Myocyte (in vitro differentiated cells): ENCODE measurements around the gene IL16. TPM values are rescaled to one million over a fixed set of nuclear protein-coding genes. Genes with fewer than 3 reads are reported as not detected.

Experiments used
- DNase-seq: peaks from one replicate; pipeline ENCODE4 v3.0.0-alpha.2; 2012; ENCODE audit warnings: low read depth
- total RNA-seq: library from RNA; depleted of rRNA; stranded (reverse); fragments of >200 nt; gene quantifications from 2 replicates; pipeline ENCODE4 v1.2.3, GENCODE V29; 2014

IL16 gene
- total RNA-seq, 1 donor from 2014 or later = 0.32 TPM

- DNase-seq = no peak
Observed at GRCh38 chr15:81174125-81174791, 22.4 kb upstream of the IL16 start.

DNA sequence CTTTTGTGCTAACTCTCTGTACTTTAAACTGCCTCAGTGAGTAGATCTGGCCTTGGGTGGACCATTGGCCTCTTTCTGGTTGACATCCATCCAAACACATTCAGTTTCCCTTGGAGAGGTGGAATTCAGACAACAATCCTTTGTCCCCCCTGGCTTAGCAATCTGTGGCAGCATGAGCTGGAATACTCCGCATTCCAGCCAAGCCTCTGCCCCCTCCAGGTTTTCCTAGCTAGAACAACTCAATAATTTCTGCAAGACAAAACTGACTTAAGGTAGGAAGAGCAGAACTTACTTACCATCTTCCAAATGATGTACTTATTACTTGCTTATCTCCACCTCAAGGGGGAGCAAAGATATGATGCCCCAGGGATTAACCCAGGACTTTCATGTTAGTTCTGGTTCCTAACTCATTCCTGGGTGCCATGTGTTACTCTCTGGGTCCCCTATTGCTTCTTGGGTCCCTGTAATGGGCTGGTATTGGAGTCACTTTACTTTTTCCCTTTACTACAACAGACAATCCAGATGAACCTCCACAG is 21.8 kb upstream of the IL16 start:
- no peak for DNase-seq

DNA sequence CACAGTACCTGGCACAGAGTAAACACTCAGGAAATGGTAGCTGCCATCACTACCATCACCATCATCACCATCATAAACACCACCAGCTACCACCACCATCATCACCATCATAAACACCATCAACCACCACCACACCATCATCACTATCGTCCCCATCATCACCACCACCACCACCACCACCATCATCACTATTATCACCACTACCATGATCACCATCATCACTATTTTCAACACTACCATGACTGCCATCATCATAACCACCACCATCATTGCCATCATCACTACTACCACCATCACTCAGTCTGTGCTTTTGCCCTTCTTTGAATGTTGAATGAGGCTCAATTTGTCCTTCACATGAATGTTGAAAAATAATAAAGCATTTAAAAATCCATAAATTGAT is 21.2 kb upstream of the IL16 start:
- DNase-seq = no peak

GRCh38 chr15:81176291-81176893 is 20.3 kb upstream of the IL16 start:
- DNase-seq = no peak

- DNase-seq = no peak
Observed at GRCh38 chr15:81178365-81178764, 18.3 kb upstream of the IL16 start.

DNA sequence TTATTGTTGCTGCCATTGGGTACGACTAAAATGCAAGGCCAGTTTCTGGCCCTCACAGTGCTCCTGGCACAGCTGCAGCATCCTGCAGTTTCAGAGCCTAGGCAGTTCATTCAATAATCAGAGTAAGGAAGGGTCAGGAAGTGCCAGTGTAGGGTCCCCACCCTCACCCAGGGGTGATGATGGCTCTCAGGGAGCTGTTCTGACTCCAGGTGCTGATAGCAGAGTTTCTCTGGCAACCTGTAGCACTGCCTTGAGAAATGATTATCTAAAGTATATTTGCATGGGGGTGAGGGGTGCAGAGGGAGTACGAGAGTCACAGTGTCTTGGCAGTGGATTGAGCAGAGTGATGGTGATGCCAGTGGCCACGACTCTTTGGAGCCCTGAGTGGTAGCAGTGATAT is 15.5 kb upstream of the IL16 start:
- DNase-seq = no peak

- DNase-seq = no peak
Observed at GRCh38 chr15:81182031-81182755, 14.5 kb upstream of the IL16 start.

DNA sequence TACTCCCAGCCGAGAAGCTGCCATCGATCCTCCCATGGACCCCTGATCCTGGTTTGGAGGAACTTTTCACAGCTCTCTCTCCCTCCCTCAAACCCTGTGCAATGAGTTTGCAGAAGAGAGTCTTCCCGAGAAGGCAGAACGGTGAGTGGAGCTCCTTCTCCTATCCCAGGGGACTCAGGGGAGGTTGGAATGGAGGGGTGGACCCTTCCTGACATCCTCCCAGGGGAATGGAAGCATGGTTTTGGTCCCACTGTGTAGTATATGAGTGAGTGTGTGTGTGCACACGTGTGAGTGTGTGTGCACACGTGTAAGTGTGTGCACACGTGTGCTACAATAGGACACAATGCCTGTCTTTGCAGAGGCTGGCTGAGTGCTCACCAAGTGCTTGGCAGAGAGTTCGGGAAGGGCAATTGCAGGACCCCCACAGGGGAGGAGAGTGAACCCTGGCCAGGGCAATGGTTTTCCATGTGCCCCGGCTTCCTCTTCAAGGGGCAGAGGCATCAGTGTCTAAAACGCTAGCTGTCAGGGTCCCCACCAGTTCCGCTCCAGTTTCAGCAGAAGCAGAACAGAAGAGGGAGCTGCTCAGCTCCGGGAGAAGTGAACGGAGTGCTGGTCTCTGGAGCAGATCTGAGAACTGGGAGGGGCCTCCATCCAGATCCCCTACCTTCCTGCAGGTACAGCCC is 13.8 kb upstream of the IL16 start:
- no peak for DNase-seq

- no peak for DNase-seq
Observed at GRCh38 chr15:81183439-81183775, 13.3 kb upstream of the IL16 start.

- DNase-seq = peak; percentile 23
Observed at GRCh38 chr15:81184188-81184587, 12.5 kb upstream of the IL16 start.

- DNase-seq = no peak
Observed at GRCh38 chr15:81185631-81186295, 10.9 kb upstream of the IL16 start.

- DNase-seq = no peak
Observed at GRCh38 chr15:81188354-81188753, 8.3 kb upstream of the IL16 start.

- DNase-seq = peak; percentile 76
Observed at GRCh38 chr15:81189583-81190283, 6.9 kb upstream of the IL16 start.

DNA sequence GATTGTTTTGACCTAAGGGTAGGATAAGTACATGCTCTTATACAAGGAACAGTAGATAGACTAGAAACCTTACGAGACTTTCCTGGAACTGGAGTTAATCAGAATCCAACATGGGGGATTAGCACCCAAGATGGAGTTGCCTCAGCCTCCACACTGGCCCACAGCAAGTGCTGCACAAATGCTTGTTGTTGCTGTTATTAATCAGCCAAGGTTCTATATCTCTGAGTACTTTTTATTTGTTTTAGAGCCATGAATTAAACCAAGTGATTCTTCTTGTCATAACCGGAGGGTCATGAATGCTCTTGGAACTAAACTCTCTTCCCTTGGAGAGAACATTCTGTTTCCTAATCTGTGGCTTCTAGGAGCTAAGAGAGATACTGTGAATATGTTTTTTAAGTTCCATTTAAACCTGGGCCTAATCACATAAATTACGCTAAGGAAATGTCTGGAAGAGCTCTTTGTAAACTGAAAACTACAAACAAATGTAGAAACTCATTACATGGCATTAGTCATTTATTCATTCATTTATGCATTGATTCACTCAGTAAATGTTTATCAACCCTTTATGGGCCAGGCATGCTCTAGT is 5.7 kb upstream of the IL16 start:
- no peak for DNase-seq

DNA sequence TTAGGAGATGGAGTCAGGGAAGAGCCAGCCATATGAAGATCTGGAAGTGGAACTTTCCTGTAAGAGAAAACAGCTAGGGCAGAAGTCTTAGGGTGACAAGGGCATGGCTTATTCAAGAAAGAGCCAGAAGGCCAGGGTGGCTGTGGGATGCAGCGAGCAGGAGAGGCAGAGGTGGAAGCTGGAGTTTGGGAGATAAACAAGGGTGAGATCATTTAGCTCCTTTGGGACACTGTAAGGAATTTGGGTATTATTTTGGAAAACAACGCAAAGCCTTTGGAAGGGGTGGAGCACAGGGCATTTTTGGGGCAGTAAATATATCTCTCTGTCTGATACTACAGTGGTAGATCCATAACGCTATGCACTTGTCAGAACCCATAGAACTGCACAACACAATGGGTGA is 5.0 kb upstream of the IL16 start:
- DNase-seq = no peak

GRCh38 chr15:81194723-81195122 is 2.0 kb upstream of the IL16 start:
- DNase-seq = no peak

DNA sequence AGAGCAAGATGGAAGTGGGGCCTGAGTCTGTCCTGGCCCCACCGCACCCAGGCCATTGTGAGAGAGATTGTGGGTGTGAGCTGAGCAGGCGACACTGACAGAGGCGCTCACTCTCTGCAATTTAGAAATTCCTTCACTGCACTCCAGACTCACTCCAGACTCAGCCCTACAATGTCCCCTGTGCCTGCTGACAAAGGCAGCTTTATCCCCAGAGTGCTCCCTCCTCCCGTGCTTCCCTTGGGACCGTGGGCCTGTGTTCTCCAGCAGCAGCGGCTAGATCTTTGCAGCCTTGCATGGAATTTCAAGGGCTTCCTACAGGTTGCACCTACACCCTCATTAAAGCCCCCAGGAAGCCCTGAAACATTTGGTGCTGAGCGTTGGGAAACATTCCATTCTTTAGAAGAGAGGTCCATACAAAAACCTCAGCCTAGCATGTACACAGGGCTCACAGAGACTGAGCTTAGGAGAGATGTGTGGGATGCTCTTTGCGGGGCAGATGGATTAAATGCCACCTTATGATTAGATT is 1.3 kb upstream of the IL16 start:
- no peak for DNase-seq

DNA sequence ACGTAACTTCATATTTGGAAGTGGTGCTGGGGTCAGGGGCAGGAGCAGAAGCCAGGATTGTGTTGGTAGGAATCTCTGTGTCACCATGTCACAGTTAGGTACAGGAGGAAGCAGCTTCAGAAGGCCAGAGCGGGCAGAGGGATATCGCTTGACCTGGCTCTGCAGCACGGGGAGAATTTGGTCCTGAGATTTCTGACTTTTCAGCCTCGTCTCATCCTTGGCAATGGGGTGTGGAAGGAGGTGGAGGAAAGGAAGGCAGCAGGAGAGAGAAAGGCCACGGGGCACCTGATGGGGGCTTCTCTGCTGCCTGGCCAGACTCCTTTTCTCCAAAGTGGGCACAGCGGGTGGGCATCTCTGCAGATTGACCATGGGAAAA is 564 bp downstream of the IL16 start:
- DNase-seq = no peak

DNA sequence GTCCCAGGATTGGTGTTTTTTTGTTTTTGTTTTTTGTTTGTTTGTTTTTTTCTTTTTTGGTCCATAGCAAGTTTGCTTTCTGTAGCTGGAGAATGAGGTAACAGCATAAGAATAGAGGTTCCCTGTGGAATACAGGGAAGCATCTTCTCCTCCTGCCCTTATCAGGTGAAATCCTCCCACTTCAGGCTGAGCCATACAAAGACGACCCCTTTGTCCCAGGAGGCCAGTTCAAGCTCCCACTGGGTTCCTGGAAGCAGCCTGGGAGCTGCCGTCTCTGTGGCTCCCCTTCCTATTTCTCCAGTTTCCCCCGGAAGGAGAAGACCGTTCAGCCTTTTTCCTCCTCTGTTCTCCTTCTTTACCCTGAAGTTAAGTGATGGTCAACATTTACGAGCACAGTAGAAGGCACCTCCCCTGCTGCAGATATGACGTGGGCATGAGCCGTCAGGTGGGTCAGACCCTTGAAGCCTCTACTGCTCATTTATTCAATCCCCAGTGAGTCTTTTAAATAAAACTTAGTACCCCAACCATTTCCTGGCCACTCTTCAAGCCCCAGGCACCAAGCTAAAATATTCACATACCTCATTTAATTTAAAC is 1.1 kb downstream of the IL16 start:
- DNase-seq = no peak
